Measurements from ENCODE around the gene PRKCA. TPM values are rescaled to one million over a fixed set of nuclear protein-coding genes. Genes with fewer than 3 reads are reported as not detected.

The PRKCA gene
- total RNA-seq, 2 donors from 2014 or later: 10.9 to 12.4 TPM

- intact Hi-C loops (cut with DNase I): no loop called here
- DNase-seq (ENCODE audit: low spot score): no peak
Observed at GRCh38 chr17:66855204-66855603, 552.8 kb downstream of the PRKCA start.

DNA sequence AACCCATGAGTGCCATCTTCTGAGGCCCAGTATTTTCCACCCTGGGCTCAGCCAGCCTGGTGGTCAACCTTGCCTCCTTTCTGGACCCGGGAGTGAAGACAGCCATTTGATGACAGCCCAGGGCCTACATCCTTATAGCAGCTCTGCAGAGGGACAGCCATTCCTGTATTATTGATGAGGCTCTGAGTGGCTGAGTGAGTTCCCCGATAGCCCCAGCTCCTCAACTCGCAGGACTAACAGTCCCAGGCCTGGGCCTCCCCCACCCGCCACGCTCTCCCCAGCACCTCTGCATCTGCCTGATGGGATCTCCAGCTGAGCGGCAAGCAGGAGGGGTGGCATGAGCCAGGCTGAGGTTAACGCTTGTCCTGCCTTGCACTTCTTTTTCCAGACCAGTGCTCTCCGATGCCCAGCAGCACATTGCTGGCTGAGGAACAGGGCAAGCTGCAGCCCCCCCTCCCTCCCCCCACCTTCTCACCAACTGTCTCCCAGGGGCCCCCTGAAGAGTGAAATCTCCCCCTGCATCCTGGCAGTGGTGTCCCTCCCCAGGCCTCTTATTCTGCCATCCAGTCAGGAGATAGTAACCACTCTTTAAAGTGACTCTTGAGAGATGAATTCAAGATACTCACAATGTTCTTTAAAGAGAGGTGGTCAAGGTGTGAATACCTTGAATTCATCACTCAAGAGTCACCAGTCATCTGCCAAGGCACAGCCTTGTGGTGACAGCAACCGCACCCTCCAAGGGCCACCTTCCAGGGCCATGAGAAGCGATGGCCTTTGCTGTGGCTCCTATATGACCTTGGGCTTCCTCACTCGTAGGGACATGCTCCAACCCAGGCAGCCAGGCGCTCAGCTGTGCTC lies 556.0 kb downstream of the PRKCA start:
- no peak for DNase-seq (ENCODE audit: low spot score)
- intact Hi-C loops (cut with DNase I): no loop called here

DNA sequence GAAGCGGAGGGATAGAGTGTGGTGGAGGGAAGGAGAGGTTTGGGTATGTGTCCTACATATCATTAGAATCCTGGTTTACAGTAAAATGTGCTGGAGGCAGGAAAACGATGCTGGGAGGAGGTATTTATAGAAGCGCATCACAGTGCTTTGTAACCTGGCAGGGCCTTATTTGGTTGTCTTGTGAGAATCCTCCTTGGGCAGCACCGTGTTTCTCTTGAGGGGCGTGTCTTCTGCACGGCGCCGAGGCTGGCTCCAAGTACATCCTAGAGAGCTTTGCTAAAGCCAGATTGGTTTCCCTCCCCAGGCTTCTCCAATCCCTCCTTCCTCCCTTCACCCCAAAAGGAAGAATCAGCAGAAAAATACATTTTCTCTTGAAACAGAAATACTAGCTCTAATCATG lies 556.9 kb downstream of the PRKCA start:
- no peak for DNase-seq (ENCODE audit: low spot score)
- intact Hi-C loops (cut with DNase I): no loop called here

DNA sequence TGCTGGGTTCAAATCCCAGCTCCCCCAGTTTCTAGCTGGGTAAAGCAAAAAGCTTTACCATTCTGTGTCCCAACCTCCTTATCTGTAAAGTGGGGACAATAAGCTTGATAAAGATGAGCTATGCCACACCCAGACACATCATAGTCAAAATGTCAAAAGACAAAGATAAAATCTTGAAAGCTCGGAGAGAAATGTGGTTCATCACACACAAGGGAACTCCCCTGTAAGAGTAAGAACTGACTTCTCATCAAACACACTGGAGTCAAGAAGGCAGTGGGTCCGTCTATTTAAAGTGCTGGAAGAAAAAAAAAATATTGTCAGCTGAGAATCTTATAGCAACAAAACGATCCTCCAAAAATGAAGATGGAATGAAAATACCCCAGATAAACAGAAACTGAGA lies 557.8 kb downstream of the PRKCA start:
- intact Hi-C loops (cut with DNase I): no loop called here

More for the DNA sequence above, 557.8 kb downstream of the PRKCA start:
- no peak for DNase-seq (ENCODE audit: low spot score)

Small RNA genes within 50 kb of the gene (microRNA-seq; reads per million reads assigned to microRNA genes)
- 0 reads per million in 2 donors for gene MIR634 (ENCODE audit: borderline microRNAs expressed in 2 of 2)

Other genes starting within 250 kb of the PRKCA start
- 10 to 100 TPM; 27.5 to 33.4 TPM for gene CEP112, start 110.5 kb upstream of the PRKCA start, total RNA-seq
- gene APOH, start 73.2 kb upstream of the PRKCA start, total RNA-seq: under 1 TPM in 1 of 2 donors, not detected in 1; 0.56 TPM